NOMO-1 treated with dmso at 0.1 percent for 144 hours (cell line): ENCODE results near the gene TLE2.
"Not testable (repeated sequence)": the region's sequence is repeated elsewhere in the genome, so short reads cannot be mapped to it uniquely, and the experiment has no call there.

Source experiments
- DNase-seq: peaks from one replicate; lab custom pipeline; 2025; ENCODE audit not compliant: unreplicated experiment; lab: John Stamatoyannopoulos, UW

TLE2 gene

GRCh38 chr19:3038214-3038613 lies 9.1 kb upstream of the TLE2 start:
- no peak for DNase-seq

- not testable (repeated sequence) for DNase-seq
Observed at GRCh38 chr19:3036977-3037544, 8.0 kb upstream of the TLE2 start.

GRCh38 chr19:3036119-3036976 lies 7.3 kb upstream of the TLE2 start:
- peak; percentile 89 for DNase-seq

- DNase-seq: peak; percentile 94
Observed at GRCh38 chr19:3035542-3036118, 6.5 kb upstream of the TLE2 start.

- DNase-seq: peak; percentile 15
Observed at GRCh38 chr19:3034656-3035541, 5.8 kb upstream of the TLE2 start.

GRCh38 chr19:3034406-3034655 lies 5.3 kb upstream of the TLE2 start:
- DNase-seq: no peak

GRCh38 chr19:3033595-3034405 lies 4.7 kb upstream of the TLE2 start:
- DNase-seq: no peak

GRCh38 chr19:3031607-3031867 lies 2.5 kb upstream of the TLE2 start:
- no peak for DNase-seq

GRCh38 chr19:3028305-3029064 lies 595 bp downstream of the TLE2 start:
- DNase-seq: no peak

GRCh38 chr19:3027981-3028304 lies 1.1 kb downstream of the TLE2 start:
- DNase-seq: no peak

- DNase-seq: no peak
Observed at GRCh38 chr19:3027292-3027691, 1.8 kb downstream of the TLE2 start.

- DNase-seq: no peak
Observed at GRCh38 chr19:3026768-3027167, 2.3 kb downstream of the TLE2 start.

- DNase-seq: no peak
Observed at GRCh38 chr19:3025549-3025886, 3.6 kb downstream of the TLE2 start.

- DNase-seq: no peak
Observed at GRCh38 chr19:3024870-3025548, 4.1 kb downstream of the TLE2 start.

GRCh38 chr19:3024509-3024869 lies 4.6 kb downstream of the TLE2 start:
- DNase-seq: no peak

GRCh38 chr19:3020321-3020960 lies 8.6 kb downstream of the TLE2 start:
- DNase-seq: no peak

GRCh38 chr19:3019211-3019854 lies 9.7 kb downstream of the TLE2 start:
- no peak for DNase-seq

GRCh38 chr19:3017923-3018322 lies 11.2 kb downstream of the TLE2 start:
- no peak for DNase-seq
